Measurements from ENCODE around the gene KDSR.

DNA sequence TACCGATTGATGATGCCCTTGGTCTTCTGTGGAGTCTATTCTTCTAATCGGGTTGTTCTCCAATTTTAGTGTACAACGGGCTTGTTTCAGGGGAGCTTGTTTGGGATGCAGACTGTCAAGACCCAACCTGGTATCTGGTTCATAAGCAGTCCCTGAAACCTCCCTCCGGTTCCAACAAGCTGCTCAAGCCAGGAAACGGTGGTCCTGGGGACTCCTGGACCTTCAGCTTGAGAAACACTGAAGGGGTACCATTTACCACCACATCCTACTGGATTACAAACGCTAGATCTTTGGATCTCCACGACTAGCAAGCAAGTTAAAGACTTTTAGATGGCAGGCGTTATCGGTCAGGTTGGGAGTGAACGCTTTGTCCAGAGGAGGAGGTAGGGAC is 49.5 kb downstream of the KDSR start:
- TF ChIP-seq POLR2AphosphoS5 (IDR thresholded peaks at IDR 0.05; ENCODE audit: low read depth): no peak
- TF ChIP-seq, protein P1, sequence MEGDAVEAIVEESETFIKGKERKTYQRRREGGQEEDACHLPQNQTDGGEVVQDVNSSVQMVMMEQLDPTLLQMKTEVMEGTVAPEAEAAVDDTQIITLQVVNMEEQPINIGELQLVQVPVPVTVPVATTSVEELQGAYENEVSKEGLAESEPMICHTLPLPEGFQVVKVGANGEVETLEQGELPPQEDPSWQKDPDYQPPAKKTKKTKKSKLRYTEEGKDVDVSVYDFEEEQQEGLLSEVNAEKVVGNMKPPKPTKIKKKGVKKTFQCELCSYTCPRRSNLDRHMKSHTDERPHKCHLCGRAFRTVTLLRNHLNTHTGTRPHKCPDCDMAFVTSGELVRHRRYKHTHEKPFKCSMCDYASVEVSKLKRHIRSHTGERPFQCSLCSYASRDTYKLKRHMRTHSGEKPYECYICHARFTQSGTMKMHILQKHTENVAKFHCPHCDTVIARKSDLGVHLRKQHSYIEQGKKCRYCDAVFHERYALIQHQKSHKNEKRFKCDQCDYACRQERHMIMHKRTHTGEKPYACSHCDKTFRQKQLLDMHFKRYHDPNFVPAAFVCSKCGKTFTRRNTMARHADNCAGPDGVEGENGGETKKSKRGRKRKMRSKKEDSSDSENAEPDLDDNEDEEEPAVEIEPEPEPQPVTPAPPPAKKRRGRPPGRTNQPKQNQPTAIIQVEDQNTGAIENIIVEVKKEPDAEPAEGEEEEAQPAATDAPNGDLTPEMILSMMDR (IDR thresholded peaks at IDR 0.05; ENCODE audit: insufficient read depth, low read length): no peak

Measured in HL-60 (cell line).